ENCODE data around the gene EGFLAM. TPM values are rescaled to one million over a fixed set of nuclear protein-coding genes. Genes with fewer than 3 reads are reported as not detected.

The EGFLAM gene
- total and polyA plus RNA-seq, 2 donors (not counting 3 experiments of a cell fraction or from before 2014, with no cell fraction given): 1.2 to 2.7 TPM

GRCh38 chr5:38210676-38211353 lies 47.5 kb upstream of the EGFLAM start:
- Histone ChIP-seq H3K27me3 (ENCODE audit: control insufficient read depth in 2 of 2, insufficient read depth in 2 of 2, low read length in 2 of 2) (no peaks in the 10 kb centered on the region), H3K4me1 (ENCODE audit: control insufficient read depth, extremely low read depth, insufficient read depth, low read length) (no peaks in the 10 kb centered on the region), H3K9ac (replicated peaks; ENCODE audit: extremely low read depth, insufficient read depth, low read length) (no peak overlapping the region), H4K20me1 (replicated peaks; ENCODE audit: control insufficient read depth, extremely low read depth, insufficient read depth, low read length) (no peaks in the 10 kb centered on the region), H3K9me1 (replicated peaks; ENCODE audit: control insufficient read depth, extremely low read depth, insufficient read depth, low read length) (no peaks in the 10 kb centered on the region), H3K79me2 (ENCODE audit: control insufficient read depth, insufficient read depth, low read length) (no peaks in the 10 kb centered on the region), H3K27ac (ENCODE audit: insufficient read depth, low read depth, low read length) (no peak overlapping the region), H3K9me3 (replicated peaks; ENCODE audit: control insufficient read depth, insufficient read depth, low read length) (no peaks in the 10 kb centered on the region), H3K4me2 (ENCODE audit: insufficient read depth, low read length) (no peak overlapping the region), H3K36me3 (ENCODE audit: control insufficient read depth in 2 of 2, extremely low read depth in 1 of 2, insufficient read depth in 2 of 2, low read length in 2 of 2) (no peaks in the 10 kb centered on the region), H2AFZ (ENCODE audit: low read depth, low read length) (no peak overlapping the region), H3K4me3 (replicated peaks in 1 of 3; ENCODE audit: insufficient read depth in 1 of 3, low read depth in 1 of 3, low read length in 3 of 3) (no peak overlapping the region)
- CTCF ChIA-PET: interaction anchor here (2.0 kb wide), 1 partner anchor 599 kb away, joined by 6 read pairs; no protein-coding TSS in a partner anchor
- no peak for DNase-seq (ENCODE audit: low read depth, low spot score)
- TF ChIP-seq POLR2A (IDR thresholded peaks at IDR 0.05; ENCODE audit: low read depth, low read length) (no peak), FOS (IDR thresholded peaks at IDR 0.05; ENCODE audit: borderline replicate concordance, insufficient read depth, low read length) (no peak), JUN (IDR thresholded peaks at IDR 0.05; ENCODE audit: borderline replicate concordance, insufficient read depth, insufficient read length, low read depth) (no peak), GATA2 (IDR thresholded peaks at IDR 0.05; ENCODE audit: insufficient read depth, insufficient read length, low read depth, low read length) (no peak), MYC (IDR thresholded peaks at IDR 0.05; ENCODE audit: low read depth, low read length) (no peak), POLR2AphosphoS5 (IDR thresholded peaks at IDR 0.05; ENCODE audit: insufficient read depth, low read depth, low read length) (no peak), MAX (IDR thresholded peaks at IDR 0.05; ENCODE audit: insufficient read depth, insufficient read length) (no peak), CTCF (IDR thresholded peaks at IDR 0.05; ENCODE audit: extremely low read depth in 1 of 2, insufficient read depth in 1 of 2, low read depth in 1 of 2, low read length in 2 of 2) (no peak), EZH2 (IDR thresholded peaks at IDR 0.05; ENCODE audit: borderline replicate concordance, low read depth, low read length, severe bottlenecking) (no peak)
- POLR2A ChIA-PET: no interaction called here
- dilution Hi-C loops (cut with MboI; ENCODE audit: extremely low pct_ligation_motif_present, low sequenced_read_pairs): no loop called here
- no TSS peak for BruUV-seq (replicated peaks)
- no peak for FAIRE-seq
- intact Hi-C loops (cut with micrococcal nuclease): no loop called here
